ENCODE results near the gene CNIH3. TPM values are rescaled to one million over a fixed set of nuclear protein-coding genes. Genes with fewer than 3 reads are reported as not detected.

CNIH3 gene
- total and polyA plus RNA-seq, 12 donors: 0.30 to 5.5 (median 2.2) TPM

DNA sequence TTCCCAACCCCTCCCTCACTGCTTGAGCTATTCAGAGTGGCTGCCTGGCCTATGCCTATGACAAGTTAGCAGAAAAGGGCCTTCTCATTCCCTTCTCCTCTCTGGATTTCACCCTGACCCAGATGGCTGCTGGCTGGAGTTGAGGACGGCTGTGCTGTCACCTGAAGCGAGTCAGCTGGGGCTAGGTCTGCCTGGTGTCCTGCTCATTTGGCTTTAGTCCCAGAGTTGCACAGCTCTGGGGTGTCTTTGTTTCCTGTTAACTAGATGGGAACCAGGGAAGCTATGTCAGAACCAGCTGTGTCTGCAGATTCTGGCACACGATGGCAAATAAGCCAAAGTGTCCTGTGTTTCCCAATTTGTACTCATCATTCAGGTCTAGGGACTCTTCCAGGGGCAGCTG is 52.9 kb downstream of the CNIH3 start:
- H3K27ac ChIP-seq: no peak overlapping the region
- TF ChIP-seq, protein P1, sequence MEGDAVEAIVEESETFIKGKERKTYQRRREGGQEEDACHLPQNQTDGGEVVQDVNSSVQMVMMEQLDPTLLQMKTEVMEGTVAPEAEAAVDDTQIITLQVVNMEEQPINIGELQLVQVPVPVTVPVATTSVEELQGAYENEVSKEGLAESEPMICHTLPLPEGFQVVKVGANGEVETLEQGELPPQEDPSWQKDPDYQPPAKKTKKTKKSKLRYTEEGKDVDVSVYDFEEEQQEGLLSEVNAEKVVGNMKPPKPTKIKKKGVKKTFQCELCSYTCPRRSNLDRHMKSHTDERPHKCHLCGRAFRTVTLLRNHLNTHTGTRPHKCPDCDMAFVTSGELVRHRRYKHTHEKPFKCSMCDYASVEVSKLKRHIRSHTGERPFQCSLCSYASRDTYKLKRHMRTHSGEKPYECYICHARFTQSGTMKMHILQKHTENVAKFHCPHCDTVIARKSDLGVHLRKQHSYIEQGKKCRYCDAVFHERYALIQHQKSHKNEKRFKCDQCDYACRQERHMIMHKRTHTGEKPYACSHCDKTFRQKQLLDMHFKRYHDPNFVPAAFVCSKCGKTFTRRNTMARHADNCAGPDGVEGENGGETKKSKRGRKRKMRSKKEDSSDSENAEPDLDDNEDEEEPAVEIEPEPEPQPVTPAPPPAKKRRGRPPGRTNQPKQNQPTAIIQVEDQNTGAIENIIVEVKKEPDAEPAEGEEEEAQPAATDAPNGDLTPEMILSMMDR (IDR thresholded peaks at IDR 0.05): no peak
- TF ChIP-seq POLR2A (IDR thresholded peaks at IDR 0.05): no peak
- DNase-seq: peak in 6 of 7 donors; percentile 23 to 79 (median 33)
- no peaks in the 10 kb centered on the region for H3K27me3 ChIP-seq
- H3K36me3 ChIP-seq (replicated peaks in 1 of 2): no peaks in the 10 kb centered on the region
- H3K9me3 ChIP-seq (replicated peaks in 1 of 3): no peaks in the 10 kb centered on the region
- intact Hi-C loops (cut with DNase I): no loop called here
- no peaks in the 10 kb centered on the region for H3K4me1 ChIP-seq (replicated peaks in 1 of 2)
- WGBS, 4 donors: 29 to 57% (median 51%) methylated on average over 1 to 3 of the region's 3 CpGs
- no peak overlapping the region for H3K4me3 ChIP-seq

DNA sequence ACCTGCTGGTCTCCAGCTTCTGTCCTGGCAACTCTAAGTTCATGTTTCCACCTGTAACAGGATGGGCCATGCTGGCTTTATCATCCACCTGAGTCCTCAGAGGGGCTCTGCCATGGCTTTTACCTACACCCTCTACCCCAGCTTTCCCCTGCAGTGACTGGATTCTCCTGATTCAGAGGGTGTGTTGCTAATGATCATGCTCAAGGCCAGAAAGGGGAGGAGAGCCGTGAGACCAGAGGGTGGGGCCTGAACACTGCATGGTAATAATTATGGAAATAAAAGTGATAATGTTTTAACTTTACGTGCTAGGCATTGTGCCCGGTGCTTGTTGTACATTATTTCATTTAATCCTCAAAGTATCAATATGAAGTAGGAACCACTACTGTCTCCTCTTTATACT is 53.3 kb downstream of the CNIH3 start:
- Histone ChIP-seq H3K4me1 (replicated peaks in 1 of 2) (peaks cover 0 to 2% of the 10 kb centered on the region in 2 donors), H3K4me3 (no peak overlapping the region), H3K36me3 (replicated peaks in 1 of 2) (no peaks in the 10 kb centered on the region), H3K9me3 (replicated peaks in 1 of 3) (no peaks in the 10 kb centered on the region), H3K27me3 (no peaks in the 10 kb centered on the region), H3K27ac (no peak overlapping the region)
- TF ChIP-seq, protein P1 (IDR thresholded peaks at IDR 0.05): no peak
- no peak for TF ChIP-seq POLR2A (IDR thresholded peaks at IDR 0.05)
- intact Hi-C loops (cut with DNase I): no loop called here
- no peak for DNase-seq
- 70 to 83% (median 79%) methylated on average over 3 of the region's 3 CpGs for WGBS, 4 donors

DNA sequence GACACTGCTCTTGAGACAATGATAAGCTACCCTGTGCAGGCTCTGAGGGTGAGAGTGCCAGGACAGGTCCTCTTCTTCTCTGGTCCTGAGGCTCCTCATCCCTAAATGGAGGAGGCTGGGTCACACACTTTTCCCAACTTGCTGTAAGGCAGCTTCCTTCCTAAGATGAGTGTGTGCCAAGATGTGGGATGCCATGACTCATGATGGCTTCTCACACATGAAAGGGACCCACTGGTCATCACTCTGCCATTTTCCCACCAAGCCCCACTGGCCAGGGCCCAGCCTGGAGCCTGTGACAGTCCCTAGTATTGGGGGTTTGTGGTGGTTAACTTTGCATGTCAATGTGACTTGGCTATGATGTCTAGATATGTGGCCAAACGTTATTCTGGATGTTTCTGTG is 54.4 kb downstream of the CNIH3 start:
- WGBS, 4 donors: 62 to 71% (median 67%) methylated on average over 1 of the region's 1 CpG
- peaks cover 0 to 4% of the 10 kb centered on the region in 2 donors for H3K4me1 ChIP-seq (replicated peaks in 1 of 2)
- H3K4me3 ChIP-seq: no peak overlapping the region
- no peaks in the 10 kb centered on the region for H3K36me3 ChIP-seq (replicated peaks in 1 of 2)
- no peaks in the 10 kb centered on the region for H3K27me3 ChIP-seq
- TF ChIP-seq, protein P1 (IDR thresholded peaks at IDR 0.05): no peak
- TF ChIP-seq POLR2A (IDR thresholded peaks at IDR 0.05): no peak
- no peak overlapping the region for H3K27ac ChIP-seq
- no peaks in the 10 kb centered on the region for H3K9me3 ChIP-seq (replicated peaks in 1 of 3)
- intact Hi-C loops (cut with DNase I): no loop called here
- no peak for DNase-seq

DNA sequence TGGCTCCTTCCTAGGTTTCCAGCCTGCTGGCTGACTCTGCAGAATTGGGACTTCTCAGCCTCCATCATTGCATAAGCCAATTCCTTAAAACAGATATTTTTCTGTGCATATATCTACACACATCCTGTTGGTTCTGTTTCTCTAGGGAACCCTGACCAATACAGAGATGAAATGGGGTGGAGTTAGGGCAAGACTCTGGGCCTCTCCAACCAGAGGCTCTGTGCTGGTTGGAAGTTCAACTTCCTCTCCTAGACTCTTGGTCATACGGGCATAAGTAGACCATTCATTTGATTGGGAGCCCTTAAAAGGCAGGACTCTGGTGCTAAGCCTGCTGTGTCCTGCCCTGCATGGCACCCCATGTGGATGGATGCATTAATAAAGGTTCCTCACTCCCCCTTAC is 55.0 kb downstream of the CNIH3 start:
- WGBS, 4 donors: 63 to 69% (median 68%) methylated on average over 1 of the region's 1 CpG
- Histone ChIP-seq H3K9me3 (replicated peaks in 1 of 3) (no peaks in the 10 kb centered on the region), H3K27ac (no peak overlapping the region), H3K4me3 (no peak overlapping the region), H3K4me1 (replicated peaks in 1 of 2) (peaks cover 0 to 4% of the 10 kb centered on the region in 2 donors), H3K27me3 (no peaks in the 10 kb centered on the region), H3K36me3 (replicated peaks in 1 of 2) (no peaks in the 10 kb centered on the region)
- TF ChIP-seq POLR2A (IDR thresholded peaks at IDR 0.05): no peak
- TF ChIP-seq, protein P1 (IDR thresholded peaks at IDR 0.05): no peak
- intact Hi-C loops (cut with DNase I): no loop called here
- no peak for DNase-seq
